Measurements from ENCODE around the gene FAM53A.
"Not testable (repeated sequence)": the region's sequence is repeated elsewhere in the genome, so short reads cannot be mapped to it uniquely, and the experiment has no call there.

FAM53A gene

GRCh38 chr4:1675136-1675801 is 8.8 kb downstream of the FAM53A start:
- H3K27me3 ChIP-seq, result no peaks in the 10 kb centered on the region
- intact Hi-C loops (cut with DNase I; ENCODE audit: low total_unique reads), result no loop called here
- H3K27ac ChIP-seq, result no peak overlapping the region
- DNase-seq, result no peak
- no peaks in the 10 kb centered on the region for H3K36me3 ChIP-seq
- no peaks in the 10 kb centered on the region for H3K9me3 ChIP-seq
- H3K4me1 ChIP-seq, result no peaks in the 10 kb centered on the region
- no peak overlapping the region for H3K4me3 ChIP-seq
- no peak for TF ChIP-seq CTCF (IDR thresholded peaks at IDR 0.05)

- Histone ChIP-seq H3K27ac (no peak overlapping the region), H3K9me3 (no peaks in the 10 kb centered on the region), H3K4me1 (no peaks in the 10 kb centered on the region), H3K36me3 (no peaks in the 10 kb centered on the region), H3K27me3 (no peaks in the 10 kb centered on the region), H3K4me3 (no peak overlapping the region)
- TF ChIP-seq CTCF (IDR thresholded peaks at IDR 0.05), result no peak
- intact Hi-C loops (cut with DNase I; ENCODE audit: low total_unique reads), result no loop called here
- DNase-seq, result no peak
Observed at GRCh38 chr4:1674682-1675081, 9.4 kb downstream of the FAM53A start.

- intact Hi-C loops (cut with DNase I; ENCODE audit: low total_unique reads), result no loop called here
- no peaks in the 10 kb centered on the region for H3K4me1 ChIP-seq
- H3K4me3 ChIP-seq, result no peak overlapping the region
Observed at GRCh38 chr4:1673671-1674070, 10.4 kb downstream of the FAM53A start.

GRCh38 chr4:1671011-1671410 is 13.1 kb downstream of the FAM53A start:
- H3K36me3 ChIP-seq; H3K4me3 ChIP-seq; H3K27me3 ChIP-seq; intact Hi-C loops (cut with DNase I; ENCODE audit: low total_unique reads); DNase-seq; H3K4me1 ChIP-seq; H3K27ac ChIP-seq; H3K9me3 ChIP-seq: not testable (repeated sequence)

More at GRCh38 chr4:1673671-1674070, 10.4 kb downstream of the FAM53A start:
- Histone ChIP-seq H3K9me3 (no peaks in the 10 kb centered on the region), H3K36me3 (no peaks in the 10 kb centered on the region), H3K27ac (no peak overlapping the region), H3K27me3 (no peaks in the 10 kb centered on the region)
- TF ChIP-seq CTCF (IDR thresholded peaks at IDR 0.05), result no peak
- no peak for DNase-seq

- no peaks in the 10 kb centered on the region for H3K9me3 ChIP-seq
- peaks cover 0 to 5% (median 2%) of the 10 kb centered on the region in 4 donors for H3K4me1 ChIP-seq
- H3K27me3 ChIP-seq, result no peaks in the 10 kb centered on the region
- no peak for DNase-seq
- no peak overlapping the region for H3K27ac ChIP-seq
- intact Hi-C loops (cut with DNase I; ENCODE audit: low total_unique reads), result no loop called here
- no peak for TF ChIP-seq CTCF (IDR thresholded peaks at IDR 0.05)
- H3K4me3 ChIP-seq, result no peak overlapping the region
- no peaks in the 10 kb centered on the region for H3K36me3 ChIP-seq
Observed at GRCh38 chr4:1670279-1670678, 13.8 kb downstream of the FAM53A start.

- Histone ChIP-seq H3K9me3 (no peaks in the 10 kb centered on the region), H3K4me3 (no peak overlapping the region), H3K27ac (no peak overlapping the region), H3K4me1 (peaks cover 0 to 5% (median 2%) of the 10 kb centered on the region in 4 donors), H3K27me3 (no peaks in the 10 kb centered on the region), H3K36me3 (no peaks in the 10 kb centered on the region)
- intact Hi-C loops (cut with DNase I; ENCODE audit: low total_unique reads), result no loop called here
- TF ChIP-seq CTCF (IDR thresholded peaks at IDR 0.05), result no peak
- no peak for DNase-seq
Observed at GRCh38 chr4:1669850-1670249, 14.3 kb downstream of the FAM53A start.
